ENCODE measurements around the gene MB21D2.

Gene MB21D2

GRCh38 chr3:192915304-192915703 lies 2.4 kb downstream of the MB21D2 start:
- H3K4me3 ChIP-seq (ENCODE audit: low read depth, low read length): no peak overlapping the region
- TF ChIP-seq CTCF (conservative IDR thresholded peaks at IDR 0.05; ENCODE audit: low read depth, low read length): peak; percentile 64
- DNase-seq (ENCODE audit: low read depth): peak; percentile 75

DNA sequence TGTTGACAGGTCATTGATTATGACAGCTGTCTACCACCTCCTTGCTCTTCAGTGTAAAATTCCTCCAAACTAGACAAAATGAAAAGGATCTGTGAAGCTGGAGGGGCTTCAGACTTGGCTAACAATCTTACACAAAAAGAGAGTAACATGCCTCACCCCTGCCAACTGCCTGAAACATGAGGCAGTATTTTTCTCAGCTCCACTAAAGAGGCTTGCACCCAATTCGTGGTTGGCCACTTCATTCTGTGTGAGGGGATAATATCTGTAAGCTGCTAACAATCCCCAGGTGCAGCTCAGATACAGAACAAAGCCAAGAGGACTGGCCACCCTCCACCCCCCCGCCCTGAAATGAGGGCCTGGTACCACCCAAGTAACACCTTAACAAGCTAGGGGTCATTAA lies 2.8 kb downstream of the MB21D2 start:
- no peak for DNase-seq (ENCODE audit: low read depth)
- no peak overlapping the region for H3K4me3 ChIP-seq (ENCODE audit: low read depth, low read length)
- TF ChIP-seq CTCF (conservative IDR thresholded peaks at IDR 0.05; ENCODE audit: low read depth, low read length): no peak

GRCh38 chr3:192913540-192913939 lies 4.1 kb downstream of the MB21D2 start:
- H3K4me3 ChIP-seq (ENCODE audit: low read depth, low read length): no peak overlapping the region
- no peak for DNase-seq (ENCODE audit: low read depth)
- TF ChIP-seq CTCF (conservative IDR thresholded peaks at IDR 0.05; ENCODE audit: low read depth, low read length): no peak

GRCh38 chr3:192911293-192911692 lies 6.4 kb downstream of the MB21D2 start:
- no peak for DNase-seq (ENCODE audit: low read depth)
- TF ChIP-seq CTCF (conservative IDR thresholded peaks at IDR 0.05; ENCODE audit: low read depth, low read length): no peak
- no peak overlapping the region for H3K4me3 ChIP-seq (ENCODE audit: low read depth, low read length)

DNA sequence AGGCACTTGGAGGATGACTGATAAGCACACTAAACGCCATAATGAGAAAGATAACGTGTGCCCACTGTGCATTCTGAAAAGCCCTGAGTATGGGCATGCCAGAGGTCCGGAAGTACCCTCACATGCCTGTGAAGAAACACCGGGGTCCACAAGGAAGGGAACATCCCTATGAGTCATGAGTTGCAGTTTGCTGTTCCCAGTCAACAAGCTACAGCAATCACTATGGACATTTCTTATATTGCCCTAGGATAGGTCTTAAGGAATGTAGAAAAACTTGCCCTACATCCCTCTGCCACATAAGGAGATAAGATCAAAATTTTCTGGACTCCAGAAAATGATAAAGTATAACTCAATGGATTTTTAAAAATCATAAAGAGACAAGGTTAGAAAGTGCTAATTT lies 9.9 kb downstream of the MB21D2 start:
- TF ChIP-seq CTCF (conservative IDR thresholded peaks at IDR 0.05; ENCODE audit: low read depth, low read length): no peak
- no peak for DNase-seq (ENCODE audit: low read depth)
- no peak overlapping the region for H3K4me3 ChIP-seq (ENCODE audit: low read depth, low read length)

DNA sequence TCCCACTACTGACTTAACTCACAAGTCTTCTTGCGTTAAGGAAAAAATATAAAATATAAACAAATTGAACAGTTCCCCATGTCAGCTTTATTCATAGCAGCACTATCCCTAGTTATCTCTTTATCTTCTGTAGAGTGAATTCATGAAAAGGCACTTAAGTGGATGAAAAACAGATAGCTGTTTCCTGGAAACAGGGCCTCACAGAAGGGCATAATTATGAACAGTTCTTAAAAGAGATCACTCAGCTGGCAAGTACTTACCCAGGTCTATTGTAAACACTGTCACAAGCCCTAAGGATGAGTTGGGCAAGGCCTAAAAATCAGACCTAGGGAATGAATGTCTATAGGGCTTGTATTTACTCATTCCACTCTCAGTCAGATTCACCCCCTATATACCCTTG lies 10.7 kb downstream of the MB21D2 start:
- no peak for TF ChIP-seq CTCF (conservative IDR thresholded peaks at IDR 0.05; ENCODE audit: low read depth, low read length)
- H3K4me3 ChIP-seq (ENCODE audit: low read depth, low read length): no peak overlapping the region
- no peak for DNase-seq (ENCODE audit: low read depth)

GRCh38 chr3:192905980-192906678 lies 11.5 kb downstream of the MB21D2 start:
- TF ChIP-seq CTCF (conservative IDR thresholded peaks at IDR 0.05; ENCODE audit: low read depth, low read length): no peak
- H3K4me3 ChIP-seq (ENCODE audit: low read depth, low read length): no peak overlapping the region
- DNase-seq (ENCODE audit: low read depth): no peak
